WTC11 (cell line): Measurements from ENCODE around the gene CBFA2T3. TPM values are rescaled to one million over a fixed set of nuclear protein-coding genes. Genes with fewer than 3 reads are reported as not detected.

Experiments used
- ATAC-seq: fragments of 200-7000 bp; cut with Tn5 transposase; 2 replicates; pipeline ENCODE4 v1.10.0; 2021; ENCODE audit warnings: mild to moderate bottlenecking, moderate library complexity
- CTCF ChIA-PET: fragments of 300-600 bp; sonication (Branson Sonifier 250); formaldehyde crosslinking; loops from one replicate; lab custom pipeline; 2021; ENCODE audit warnings: antibody characterized with exemption; lab: Charles Lee
- POLR2A ChIA-PET: fragments of 350-600 bp; sonication (Branson Sonifier 250); formaldehyde crosslinking; loops from one replicate; lab custom pipeline; 2021; ENCODE audit warnings: antibody characterized with exemption; lab: Charles Lee
- DNase-seq: peaks from one replicate; pipeline ENCODE4 v3.0.0; 2021; ENCODE audit warnings: low spot score
- H3K27ac Mint-ChIP-seq: 2 replicates; pipeline ENCODE4 v1.8.0; 2021; ENCODE audit warnings: mixed read lengths
- H3K27me3 Mint-ChIP-seq: 2 replicates; pipeline ENCODE4 v1.8.0; 2021; ENCODE audit warnings: low read depth, mild to moderate bottlenecking, moderate library complexity, mixed read lengths
- H3K36me3 Mint-ChIP-seq: 2 replicates; pipeline ENCODE4 v1.8.0; 2021; ENCODE audit warnings: mixed read lengths
- H3K4me1 Mint-ChIP-seq: 2 replicates; pipeline ENCODE4 v1.8.0; 2022; ENCODE audit warnings: mixed read lengths
- H3K4me3 Mint-ChIP-seq: 2 replicates; pipeline ENCODE4 v1.8.0; 2021; ENCODE audit warnings: mild to moderate bottlenecking, moderate library complexity, mixed read lengths
- H3K9me3 Mint-ChIP-seq: 2 replicates; pipeline ENCODE4 v1.8.0; 2021; ENCODE audit warnings: mixed read lengths
- NFE2L1 ChIP-seq: sonication (generic); formaldehyde crosslinking; IDR thresholded peaks from 2 replicates; pipeline ENCODE4 v1.8.1; 2023; ENCODE audit warnings: missing genetic modification reagents
- NR1H2 ChIP-seq: sonication (generic); formaldehyde crosslinking; IDR thresholded peaks from 2 replicates; pipeline ENCODE4 v1.9.0; 2021; ENCODE audit warnings: mild to moderate bottlenecking, moderate library complexity, missing genetic modification reagents
- SOX15 ChIP-seq: fragments of 250-450 bp; sonication (Bioruptor Pico); IDR thresholded peaks from 2 replicates; pipeline ENCODE4 v1.9.0; 2021; ENCODE audit warnings: mild to moderate bottlenecking
- TEAD4 ChIP-seq: sonication (generic); formaldehyde crosslinking; IDR thresholded peaks from 2 replicates; pipeline ENCODE4 v1.8.0; 2022; ENCODE audit warnings: mild to moderate bottlenecking, missing genetic modification reagents
- TP53 ChIP-seq: sonication (generic); formaldehyde crosslinking; IDR thresholded peaks from 2 replicates; pipeline ENCODE4 v1.8.1; 2023; ENCODE audit warnings: mild to moderate bottlenecking, missing genetic modification reagents
- ZNF121 ChIP-seq: sonication (generic); formaldehyde crosslinking; IDR thresholded peaks from 2 replicates; pipeline ENCODE4 v1.8.0; 2023; ENCODE audit warnings: missing genetic modification reagents
- ZSCAN18 ChIP-seq: fragments of 250-450 bp; sonication (Bioruptor Pico); IDR thresholded peaks from 2 replicates; pipeline ENCODE4 v2.1.2; 2022; ENCODE audit warnings: mild to moderate bottlenecking, moderate library complexity
- total RNA-seq: library from RNA; stranded (reverse); gene quantifications from 3 replicates; pipeline ENCODE4 v1.2.3, GENCODE V29; 2021
- TF ChIP-seq, protein P1 (sequence below): sonication (generic); formaldehyde crosslinking; IDR thresholded peaks from 2 replicates; pipeline ENCODE4 v1.8.0; 2023; ENCODE audit warnings: missing genetic modification reagents
- TF ChIP-seq, protein P2 (sequence below): fragments of 250-450 bp; sonication (Bioruptor Pico); IDR thresholded peaks from 2 replicates; pipeline ENCODE4 v1.9.0; 2021; ENCODE audit warnings: mild to moderate bottlenecking
- TF ChIP-seq, protein P3 (sequence below): sonication (generic); formaldehyde crosslinking; IDR thresholded peaks from 2 replicates; pipeline ENCODE4 v1.8.1; 2023; ENCODE audit warnings: mild to moderate bottlenecking, missing genetic modification reagents
- TF ChIP-seq, protein P4 (sequence below): sonication (generic); formaldehyde crosslinking; IDR thresholded peaks from 2 replicates; pipeline ENCODE4 v1.8.1; 2022; ENCODE audit warnings: mild to moderate bottlenecking, missing genetic modification reagents, moderate library complexity, borderline replicate concordance

The CBFA2T3 gene
- total RNA-seq, 1 experiment from 2014 or later = 2.6 TPM

DNA sequence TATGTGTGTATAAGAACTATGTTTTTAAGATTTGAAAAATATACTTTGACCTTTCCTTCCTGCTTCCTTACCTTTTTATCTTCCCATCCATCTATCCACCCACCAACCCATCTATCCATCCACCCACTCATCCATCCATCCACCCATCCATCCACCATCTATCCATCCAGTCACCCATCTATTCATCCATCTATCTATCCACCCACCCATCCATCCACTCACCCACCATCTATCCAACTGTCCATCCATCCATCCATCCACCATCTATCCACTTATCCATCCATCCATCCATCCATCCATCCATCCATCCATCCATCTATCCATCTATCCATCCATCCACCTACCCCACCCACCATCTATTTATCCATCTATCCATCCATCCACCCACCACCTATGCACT lies 12.4 kb downstream of the CBFA2T3 start:
- Mint-ChIP-seq H3K27me3 (no peaks in the 10 kb centered on the region), H3K27ac (no peak overlapping the region), H3K4me3 (no peak overlapping the region), H3K9me3 (no peaks in the 10 kb centered on the region), H3K36me3 (no peaks in the 10 kb centered on the region), H3K4me1 (no peaks in the 10 kb centered on the region)
- no peak for TF ChIP-seq TP53 (CRISPR knock-in tag)
- TF ChIP-seq, protein P1, sequence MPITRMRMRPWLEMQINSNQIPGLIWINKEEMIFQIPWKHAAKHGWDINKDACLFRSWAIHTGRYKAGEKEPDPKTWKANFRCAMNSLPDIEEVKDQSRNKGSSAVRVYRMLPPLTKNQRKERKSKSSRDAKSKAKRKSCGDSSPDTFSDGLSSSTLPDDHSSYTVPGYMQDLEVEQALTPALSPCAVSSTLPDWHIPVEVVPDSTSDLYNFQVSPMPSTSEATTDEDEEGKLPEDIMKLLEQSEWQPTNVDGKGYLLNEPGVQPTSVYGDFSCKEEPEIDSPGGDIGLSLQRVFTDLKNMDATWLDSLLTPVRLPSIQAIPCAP (CRISPR knock-in tag) = no peak
- no peak for TF ChIP-seq NR1H2 (CRISPR knock-in tag)
- no peak for TF ChIP-seq ZNF121 (CRISPR knock-in tag)
- TF ChIP-seq NFE2L1 (CRISPR knock-in tag) = no peak
- no peak for TF ChIP-seq ZSCAN18 (CRISPR knock-in tag)
- TF ChIP-seq, protein P2, sequence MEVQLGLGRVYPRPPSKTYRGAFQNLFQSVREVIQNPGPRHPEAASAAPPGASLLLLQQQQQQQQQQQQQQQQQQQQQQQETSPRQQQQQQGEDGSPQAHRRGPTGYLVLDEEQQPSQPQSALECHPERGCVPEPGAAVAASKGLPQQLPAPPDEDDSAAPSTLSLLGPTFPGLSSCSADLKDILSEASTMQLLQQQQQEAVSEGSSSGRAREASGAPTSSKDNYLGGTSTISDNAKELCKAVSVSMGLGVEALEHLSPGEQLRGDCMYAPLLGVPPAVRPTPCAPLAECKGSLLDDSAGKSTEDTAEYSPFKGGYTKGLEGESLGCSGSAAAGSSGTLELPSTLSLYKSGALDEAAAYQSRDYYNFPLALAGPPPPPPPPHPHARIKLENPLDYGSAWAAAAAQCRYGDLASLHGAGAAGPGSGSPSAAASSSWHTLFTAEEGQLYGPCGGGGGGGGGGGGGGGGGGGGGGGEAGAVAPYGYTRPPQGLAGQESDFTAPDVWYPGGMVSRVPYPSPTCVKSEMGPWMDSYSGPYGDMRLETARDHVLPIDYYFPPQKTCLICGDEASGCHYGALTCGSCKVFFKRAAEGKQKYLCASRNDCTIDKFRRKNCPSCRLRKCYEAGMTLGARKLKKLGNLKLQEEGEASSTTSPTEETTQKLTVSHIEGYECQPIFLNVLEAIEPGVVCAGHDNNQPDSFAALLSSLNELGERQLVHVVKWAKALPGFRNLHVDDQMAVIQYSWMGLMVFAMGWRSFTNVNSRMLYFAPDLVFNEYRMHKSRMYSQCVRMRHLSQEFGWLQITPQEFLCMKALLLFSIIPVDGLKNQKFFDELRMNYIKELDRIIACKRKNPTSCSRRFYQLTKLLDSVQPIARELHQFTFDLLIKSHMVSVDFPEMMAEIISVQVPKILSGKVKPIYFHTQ (CRISPR knock-in tag) = no peak
- TF ChIP-seq, protein P3, sequence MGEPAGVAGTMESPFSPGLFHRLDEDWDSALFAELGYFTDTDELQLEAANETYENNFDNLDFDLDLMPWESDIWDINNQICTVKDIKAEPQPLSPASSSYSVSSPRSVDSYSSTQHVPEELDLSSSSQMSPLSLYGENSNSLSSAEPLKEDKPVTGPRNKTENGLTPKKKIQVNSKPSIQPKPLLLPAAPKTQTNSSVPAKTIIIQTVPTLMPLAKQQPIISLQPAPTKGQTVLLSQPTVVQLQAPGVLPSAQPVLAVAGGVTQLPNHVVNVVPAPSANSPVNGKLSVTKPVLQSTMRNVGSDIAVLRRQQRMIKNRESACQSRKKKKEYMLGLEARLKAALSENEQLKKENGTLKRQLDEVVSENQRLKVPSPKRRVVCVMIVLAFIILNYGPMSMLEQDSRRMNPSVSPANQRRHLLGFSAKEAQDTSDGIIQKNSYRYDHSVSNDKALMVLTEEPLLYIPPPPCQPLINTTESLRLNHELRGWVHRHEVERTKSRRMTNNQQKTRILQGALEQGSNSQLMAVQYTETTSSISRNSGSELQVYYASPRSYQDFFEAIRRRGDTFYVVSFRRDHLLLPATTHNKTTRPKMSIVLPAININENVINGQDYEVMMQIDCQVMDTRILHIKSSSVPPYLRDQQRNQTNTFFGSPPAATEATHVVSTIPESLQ (CRISPR knock-in tag) = no peak
- no peak for TF ChIP-seq SOX15
- ChIA-PET POLR2A (no interaction called here), CTCF (no interaction called here)
- DNase-seq = no peak
- ATAC-seq = no peak

DNA sequence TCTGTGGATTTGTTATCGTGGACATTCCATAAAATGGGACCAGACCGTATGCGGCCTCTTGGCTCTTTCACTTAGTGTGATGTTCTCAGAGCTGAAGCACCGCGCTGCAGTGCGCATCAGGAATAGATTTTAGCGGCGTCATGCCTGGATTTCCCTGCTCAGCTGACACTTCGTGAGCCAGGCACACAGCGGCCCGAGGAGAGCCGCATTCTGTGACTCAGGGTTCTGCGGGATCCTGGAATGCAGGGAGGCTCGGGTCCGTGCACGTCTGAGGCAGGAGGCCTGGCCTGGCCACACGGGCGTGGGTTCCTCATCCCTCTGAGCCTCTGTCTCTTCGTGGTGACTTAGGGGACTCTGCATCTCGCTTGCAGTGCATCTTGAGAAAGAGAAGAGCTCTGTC lies 13.4 kb downstream of the CBFA2T3 start:
- H3K4me3 Mint-ChIP-seq = no peak overlapping the region
- H3K4me1 Mint-ChIP-seq = no peaks in the 10 kb centered on the region
- H3K36me3 Mint-ChIP-seq = no peaks in the 10 kb centered on the region
- TF ChIP-seq TEAD4 (CRISPR knock-in tag) = no peak
- TF ChIP-seq, protein P4, sequence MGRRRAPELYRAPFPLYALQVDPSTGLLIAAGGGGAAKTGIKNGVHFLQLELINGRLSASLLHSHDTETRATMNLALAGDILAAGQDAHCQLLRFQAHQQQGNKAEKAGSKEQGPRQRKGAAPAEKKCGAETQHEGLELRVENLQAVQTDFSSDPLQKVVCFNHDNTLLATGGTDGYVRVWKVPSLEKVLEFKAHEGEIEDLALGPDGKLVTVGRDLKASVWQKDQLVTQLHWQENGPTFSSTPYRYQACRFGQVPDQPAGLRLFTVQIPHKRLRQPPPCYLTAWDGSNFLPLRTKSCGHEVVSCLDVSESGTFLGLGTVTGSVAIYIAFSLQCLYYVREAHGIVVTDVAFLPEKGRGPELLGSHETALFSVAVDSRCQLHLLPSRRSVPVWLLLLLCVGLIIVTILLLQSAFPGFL (CRISPR knock-in tag) = no peak
- TF ChIP-seq, protein P2 (CRISPR knock-in tag) = no peak
- TF ChIP-seq, all 79 proteins: peak for 0
- ChIA-PET CTCF (interaction anchor here (1.1 kb wide), 1 partner anchor 226 kb away, joined by 3 read pairs; no protein-coding TSS in a partner anchor), POLR2A (no interaction called here)
- ATAC-seq (no peak), DNase-seq (no peak)
- Mint-ChIP-seq H3K27ac (no peak overlapping the region), H3K9me3 (no peaks in the 10 kb centered on the region), H3K27me3 (no peaks in the 10 kb centered on the region)
